A549 (cell line): ENCODE results near the gene RAP2B. TPM values are rescaled to one million over a fixed set of nuclear protein-coding genes. Genes with fewer than 3 reads are reported as not detected.

Experiments used
- ATAC-seq, 2 experiments: fragments of 200-7000 bp in 1 of 2; fragments of >200 bp in 1 of 2; cut with Nextera tagmentation in 1 of 2; cut with Tn5 transposase in 1 of 2; 3 replicates each; pipeline versions ENCODE4 v1.8.0 to v1.9.1; 2018 to 2020; ENCODE audit warnings: mild to moderate bottlenecking in 1 of 2, moderate library complexity in 1 of 2
- CTCF ChIA-PET: fragments of 300-600 bp; sonication (Branson Sonifier 250); formaldehyde crosslinking; extraction: SDS; loops from one replicate; lab custom pipeline; 2021; ENCODE audit warnings: antibody characterized with exemption, inconsistent platforms; lab: Yijun Ruan, JAX
- POLR2A ChIA-PET: fragments of 350-600 bp; formaldehyde crosslinking; extraction: SDS; loops from one replicate; lab custom pipeline; 2021; ENCODE audit warnings: antibody characterized with exemption, inconsistent platforms; lab: Yijun Ruan, JAX
- DNase-seq, 2 experiments: peaks; one replicate each; pipeline versions ENCODE4 v3.0.0 to v3.0.0-alpha.2; 2011 to 2016; ENCODE audit warnings: low read depth in 1 of 2, low spot score in 1 of 2
- FAIRE-seq: peaks from 2 replicates; lab custom pipeline; 2011; peaks lifted over from hg19 to GRCh38; lab: Jason Lieb, UNC
- H3K27ac ChIP-seq, 2 experiments: fragments of >200 bp; sonication (Bioruptor Twin); formaldehyde crosslinking; 3 replicates each; pipeline ENCODE4 v1.5.1; 2016 to 2017
- H3K4me1 ChIP-seq: fragments of >200 bp; sonication (Bioruptor Twin); formaldehyde crosslinking; 3 replicates; pipeline ENCODE4 v1.6.1; 2016
- H3K4me2 ChIP-seq: fragments of >200 bp; sonication (Bioruptor Twin); formaldehyde crosslinking; 3 replicates; pipeline ENCODE4 v1.6.1; 2016
- H3K4me3 ChIP-seq: fragments of >200 bp; sonication (Bioruptor Twin); formaldehyde crosslinking; 3 replicates; pipeline ENCODE4 v1.5.1; 2016
- H3K9me3 ChIP-seq: fragments of >200 bp; sonication (Bioruptor Twin); formaldehyde crosslinking; 3 replicates; pipeline ENCODE4 v1.6.1; 2016
- BHLHE40 ChIP-seq: IDR thresholded peaks from 2 replicates; pipeline ENCODE4 v1.6.1; 2012; ENCODE audit warnings: low read depth, low read length, inconsistent platforms
- CBX8 ChIP-seq: fragments of 200-600 bp; sonication (generic); IDR thresholded peaks from 2 replicates; pipeline ENCODE4 v1.6.1; 2016
- CEBPB ChIP-seq, 2 experiments: fragments of >200 bp in 1 of 2; sonication (Bioruptor Twin) in 1 of 2; formaldehyde crosslinking in 1 of 2; IDR thresholded peaks; 2 replicates each; pipeline ENCODE4 v1.6.1; 2012 to 2016
- CHD2 ChIP-seq: fragments of 150-350 bp; IDR thresholded peaks from 2 replicates; pipeline ENCODE4 v1.6.1; 2014; ENCODE audit warnings: low read length; ENCODE audit not compliant: partially characterized antibody
- EHMT2 ChIP-seq: fragments of 200-600 bp; sonication (generic); IDR thresholded peaks from 2 replicates; pipeline ENCODE4 v1.6.1; 2016; ENCODE audit warnings: antibody characterized with exemption, low read depth, mild to moderate bottlenecking, moderate library complexity
- FOSL2 ChIP-seq, 2 experiments: fragments of 450-650 bp in 1 of 2; fragments of >200 bp in 1 of 2; sonication (Bioruptor Twin) in 1 of 2; formaldehyde crosslinking; IDR thresholded peaks; 2 replicates each; pipeline versions ENCODE4 v1.5.0 to v1.6.1; 2016 to 2020; ENCODE audit warnings: mild to moderate bottlenecking in 1 of 2, moderate library complexity in 1 of 2
- FOXS1 ChIP-seq: fragments of 250-450 bp; sonication (Bioruptor Pico); IDR thresholded peaks from 2 replicates; pipeline ENCODE4 v1.5.0; 2020; ENCODE audit warnings: mild to moderate bottlenecking, moderate library complexity
- HMGXB4 ChIP-seq: fragments of 250-450 bp; sonication (Bioruptor Pico); IDR thresholded peaks from 2 replicates; pipeline ENCODE4 v1.5.0; 2021; ENCODE audit warnings: mild to moderate bottlenecking, moderate library complexity, borderline replicate concordance
- HOXB13 ChIP-seq: fragments of 250-450 bp; sonication (Bioruptor Pico); IDR thresholded peaks from 2 replicates; pipeline ENCODE4 v1.5.0; 2020; ENCODE audit warnings: low read depth, mild to moderate bottlenecking, moderate library complexity
- HOXB5 ChIP-seq: fragments of 250-450 bp; sonication (Bioruptor Pico); IDR thresholded peaks from 2 replicates; pipeline ENCODE4 v1.5.0; 2020; ENCODE audit warnings: mild to moderate bottlenecking, moderate library complexity
- KDM1A ChIP-seq: fragments of 200-600 bp; sonication (generic); IDR thresholded peaks from 2 replicates; pipeline ENCODE4 v1.6.1; 2016; ENCODE audit warnings: low read depth, mild to moderate bottlenecking
- MAFK ChIP-seq: fragments of 450-650 bp; IDR thresholded peaks from 2 replicates; pipeline ENCODE4 v1.6.1; 2014; ENCODE audit not compliant: partially characterized antibody
- PBX3 ChIP-seq: IDR thresholded peaks from 2 replicates; pipeline ENCODE4 v1.6.1; 2012
- POLR2A ChIP-seq: IDR thresholded peaks from 2 replicates; pipeline ENCODE4 v1.6.1; 2012; ENCODE audit warnings: mild to moderate bottlenecking, low read length
- RARB ChIP-seq: fragments of 250-450 bp; sonication (Bioruptor Pico); IDR thresholded peaks from 2 replicates; pipeline ENCODE4 v1.8.0; 2021; ENCODE audit warnings: mild to moderate bottlenecking, moderate library complexity
- RFX5 ChIP-seq: fragments of 450-650 bp; IDR thresholded peaks from 2 replicates; pipeline ENCODE4 v1.7.1; 2014; ENCODE audit warnings: antibody characterized with exemption, mild to moderate bottlenecking, moderate library complexity
- RNF2 ChIP-seq: fragments of 200-600 bp; sonication (generic); IDR thresholded peaks from 2 replicates; pipeline ENCODE4 v1.6.1; 2016; ENCODE audit warnings: low read depth, mild to moderate bottlenecking, antibody characterized with exemption, moderate library complexity, borderline replicate concordance
- SMC3 ChIP-seq: fragments of >200 bp; sonication (Bioruptor Twin); formaldehyde crosslinking; IDR thresholded peaks from 3 replicates; pipeline ENCODE4 v1.6.1; 2018; ENCODE audit warnings: inconsistent platforms
- TFCP2L1 ChIP-seq: fragments of 250-450 bp; sonication (Bioruptor Pico); IDR thresholded peaks from 2 replicates; pipeline ENCODE4 v1.5.0; 2021; ENCODE audit warnings: mild to moderate bottlenecking
- ZNF302 ChIP-seq: fragments of 250-450 bp; sonication (Bioruptor Pico); IDR thresholded peaks from 2 replicates; pipeline ENCODE4 v1.9.0; 2021; ENCODE audit warnings: inconsistent platforms, mild to moderate bottlenecking, moderate library complexity
- WGBS: methylation state at CpG from one replicate; pipeline ENCODE4 v1.1.6; 2017; ENCODE audit errors: missing lambda C conversion rate; 5-methylcytosine and 5-hydroxymethylcytosine counted together
- polyA plus RNA-seq, 4 experiments: library from polyadenylated mRNA; depleted of rRNA in 3 of 4; stranded (reverse); fragments of >200 nt; fragmentation: RNase III in 1 of 4; extraction: RNeasy Plus Mini Kit Qiagen cat#74134 plus additional on column Dnase treatment in 1 of 4; gene quantifications; 2 replicates in 3 of 4; 3 replicates in 1 of 4; pipeline ENCODE4 v1.2.3, GENCODE V29; 2011 to 2017
- TF ChIP-seq, protein P1 (sequence below): IDR thresholded peaks from 2 replicates; pipeline ENCODE4 v1.6.1; 2012
- TF ChIP-seq, protein P2 (sequence below): IDR thresholded peaks from 2 replicates; pipeline ENCODE4 v1.6.1; 2012; ENCODE audit warnings: low read depth, borderline replicate concordance

Gene RAP2B
- polyA plus RNA-seq, 2 of the 4 experiments (the other 2 are of a cell fraction): 5.6 to 6.7 TPM

DNA sequence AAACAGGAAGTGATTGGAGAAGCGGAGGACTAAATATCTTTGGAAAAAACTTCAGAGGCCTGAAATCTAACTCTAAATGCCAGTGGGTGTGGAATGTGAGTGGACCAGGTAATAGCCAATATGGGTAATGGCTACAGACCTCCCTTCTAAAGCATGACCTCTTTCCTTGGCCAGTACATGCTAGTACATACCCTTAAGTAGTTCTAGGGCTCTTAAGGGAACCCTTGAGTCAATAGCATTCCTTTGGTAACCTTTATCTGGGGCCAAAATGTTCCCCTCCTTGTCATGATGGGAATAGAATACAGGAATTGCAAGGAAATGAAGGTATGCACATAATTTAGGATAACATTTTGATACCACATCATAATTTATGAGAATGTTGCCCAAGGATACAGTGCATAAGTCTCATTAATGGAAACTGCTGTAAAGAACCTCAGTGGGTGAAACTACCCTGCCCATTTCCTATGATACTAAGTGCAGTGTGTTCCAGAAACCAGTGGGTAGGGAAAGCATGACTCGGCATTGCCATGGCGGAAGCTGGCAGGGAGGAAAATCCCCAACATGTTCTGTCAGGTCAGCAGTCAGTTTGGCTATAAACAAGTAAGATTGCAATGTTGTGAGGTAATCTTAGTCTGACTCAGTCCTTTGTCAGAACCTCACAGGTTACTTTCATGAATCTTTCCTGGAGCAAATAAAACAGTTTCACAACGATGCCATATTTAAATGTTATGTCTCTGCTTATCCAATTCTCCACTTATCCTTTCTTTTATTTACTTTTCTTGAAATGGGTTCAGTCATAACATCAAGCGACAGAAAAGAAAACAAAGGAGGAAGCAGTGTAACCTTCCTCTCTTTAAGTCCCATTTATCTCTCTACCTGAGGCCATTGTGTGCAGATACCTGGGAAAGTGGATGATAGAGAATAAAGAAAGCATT is 23.5 kb upstream of the RAP2B start (continued):
- TF ChIP-seq FOXS1 (CRISPR knock-in tag) (no peak), SMC3 (peak; percentile 39; the same call in 1 of the 3 replicates), MAFK (peak; percentile 100), RNF2 (no peak), POLR2A (no peak), HOXB13 (peak; percentile 75; the same call in 1 of the 2 replicates), CEBPB (IDR thresholded peaks at IDR 0.05) (peak; percentile 95 to 97), TFCP2L1 (CRISPR knock-in tag) (no peak), CBX8 (no peak), HOXB5 (CRISPR knock-in tag) (no peak; the same call in 1 of the 2 replicates)
- TF ChIP-seq, protein P1, sequence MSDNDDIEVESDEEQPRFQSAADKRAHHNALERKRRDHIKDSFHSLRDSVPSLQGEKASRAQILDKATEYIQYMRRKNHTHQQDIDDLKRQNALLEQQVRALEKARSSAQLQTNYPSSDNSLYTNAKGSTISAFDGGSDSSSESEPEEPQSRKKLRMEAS: peak; percentile 88
- TF ChIP-seq, protein P2, sequence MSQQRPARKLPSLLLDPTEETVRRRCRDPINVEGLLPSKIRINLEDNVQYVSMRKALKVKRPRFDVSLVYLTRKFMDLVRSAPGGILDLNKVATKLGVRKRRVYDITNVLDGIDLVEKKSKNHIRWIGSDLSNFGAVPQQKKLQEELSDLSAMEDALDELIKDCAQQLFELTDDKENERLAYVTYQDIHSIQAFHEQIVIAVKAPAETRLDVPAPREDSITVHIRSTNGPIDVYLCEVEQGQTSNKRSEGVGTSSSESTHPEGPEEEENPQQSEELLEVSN: no peak

DNA sequence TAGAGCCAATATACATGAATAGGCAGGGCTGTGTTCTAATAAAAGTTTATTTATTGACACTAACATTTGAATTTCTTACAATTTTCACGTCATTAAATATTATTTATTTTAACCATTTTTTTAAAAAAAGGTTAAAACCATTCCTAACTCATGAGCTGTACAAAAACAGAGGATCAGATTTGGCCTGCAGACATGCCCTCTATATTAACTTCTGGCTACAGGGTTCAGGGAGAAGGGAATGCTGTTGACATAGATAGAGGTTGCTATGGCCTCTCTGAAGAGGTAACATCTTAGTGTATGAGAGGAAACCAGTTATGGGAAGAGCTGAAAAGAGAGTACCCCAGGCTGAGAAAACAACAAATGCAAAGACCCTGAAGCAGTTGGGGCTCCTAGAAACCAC is 19.1 kb upstream of the RAP2B start:
- no peaks in the 10 kb centered on the region for H3K9me3 ChIP-seq
- 25% methylated on average over 1 of the region's 1 CpG for WGBS
- no peak for TF ChIP-seq HMGXB4 (CRISPR knock-in tag)
- TF ChIP-seq POLR2A: no peak
- TF ChIP-seq KDM1A: no peak
- no peak for TF ChIP-seq FOSL2 (IDR thresholded peaks at IDR 0.05)
- no peak for TF ChIP-seq FOSL2 (CRISPR knock-in tag; IDR thresholded peaks at IDR 0.05)
- TF ChIP-seq RARB: no peak
- TF ChIP-seq BHLHE40: no peak
- no peak for TF ChIP-seq HOXB5 (CRISPR knock-in tag)
- no peak for TF ChIP-seq ZNF302 (CRISPR knock-in tag)
- TF ChIP-seq HOXB13: no peak
- TF ChIP-seq PBX3: no peak
- TF ChIP-seq EHMT2: no peak
- no peak for TF ChIP-seq RFX5
- TF ChIP-seq CHD2: no peak
- ChIA-PET CTCF (no interaction called here), POLR2A (interaction anchor here (8.6 kb wide), 1 partner anchor 18 kb away, joined by 92 read pairs; the partner anchor contains the start of gene RAP2B)
- H3K4me1 ChIP-seq: peaks cover 68% of the 10 kb centered on the region
- no peak overlapping the region for H3K4me3 ChIP-seq
- no peak for DNase-seq
- no peak for FAIRE-seq
- no peak overlapping the region for H3K4me2 ChIP-seq
- ATAC-seq: no peak
- peak overlapping the region; percentile 11 to 85; a peak in 5 of 6 replicates for H3K27ac ChIP-seq
